T-helper 1 cell treated with Interleukin-12 subunit alpha and Interleukin-12 subunit beta and Interleukin-4 antibody, amounts not matched to agents 30 μg/mL and 1 μg/mL, for 36 hours (primary cell): ENCODE results near the gene ASIC2.

ENCODE experiments used
- H3K27ac Mint-ChIP-seq: one replicate; pipeline ENCODE4 v1.8.0; 2021; ENCODE audit warnings: mild to moderate bottlenecking, mixed read lengths
- H3K27me3 Mint-ChIP-seq: one replicate; pipeline ENCODE4 v1.8.0; 2021; ENCODE audit warnings: low read depth, mixed read lengths
- H3K36me3 Mint-ChIP-seq: one replicate; pipeline ENCODE4 v1.8.0; 2021; ENCODE audit warnings: low read depth, mixed read lengths
- H3K4me1 Mint-ChIP-seq: one replicate; pipeline ENCODE4 v1.8.0; 2021; ENCODE audit warnings: low read depth, mixed read lengths
- H3K4me3 Mint-ChIP-seq: one replicate; pipeline ENCODE4 v1.8.0; 2021; ENCODE audit warnings: mild to moderate bottlenecking, moderate library complexity, mixed read lengths
- H3K9me3 Mint-ChIP-seq: one replicate; pipeline ENCODE4 v1.8.0; 2021; ENCODE audit warnings: mixed read lengths

The ASIC2 gene

DNA sequence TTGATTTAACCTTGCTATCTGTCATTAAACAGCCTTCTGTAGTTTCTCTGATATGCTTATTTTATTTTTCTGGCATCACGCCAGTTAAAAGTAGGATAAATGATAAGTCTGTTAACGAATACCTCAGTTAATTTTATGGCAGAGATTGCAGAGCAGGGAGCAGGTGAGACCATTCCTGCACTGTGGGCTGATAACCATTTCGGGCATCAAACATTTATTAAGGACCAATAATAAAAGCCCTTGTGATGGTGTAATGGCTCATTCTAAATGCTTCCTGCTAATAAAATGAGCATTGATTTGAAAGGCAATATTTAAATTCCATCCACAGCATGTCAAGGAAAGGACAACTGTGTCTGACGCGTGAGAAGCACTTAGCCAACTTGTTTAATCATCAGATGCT lies 94.1 kb downstream of the ASIC2 start:
- Mint-ChIP-seq H3K27ac (no peak overlapping the region), H3K4me3 (no peak overlapping the region), H3K27me3 (no peaks in the 10 kb centered on the region), H3K9me3 (no peaks in the 10 kb centered on the region), H3K36me3 (no peaks in the 10 kb centered on the region), H3K4me1 (no peaks in the 10 kb centered on the region)

DNA sequence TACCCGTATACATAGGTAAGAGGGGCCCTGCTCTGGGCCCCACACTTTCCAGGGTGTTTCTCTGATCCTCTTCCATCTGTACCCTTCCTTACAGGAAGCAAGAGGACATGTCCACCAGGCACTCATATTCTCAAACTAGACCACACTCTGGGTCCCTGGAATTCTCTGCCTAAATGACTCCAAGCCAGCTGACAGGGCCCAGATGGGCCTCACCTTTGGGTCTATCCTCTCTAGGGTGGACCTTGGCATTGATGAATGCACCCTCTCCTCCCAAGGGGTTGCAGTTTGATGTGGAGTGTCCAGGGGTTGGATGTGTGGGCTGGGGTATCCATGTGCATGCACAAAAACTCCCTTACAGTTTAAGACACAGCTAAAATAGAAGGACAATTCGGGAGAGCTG lies 95.8 kb downstream of the ASIC2 start:
- H3K9me3 Mint-ChIP-seq, result no peaks in the 10 kb centered on the region
- no peaks in the 10 kb centered on the region for H3K4me1 Mint-ChIP-seq
- H3K27ac Mint-ChIP-seq, result no peak overlapping the region
- no peaks in the 10 kb centered on the region for H3K27me3 Mint-ChIP-seq
- H3K36me3 Mint-ChIP-seq, result no peaks in the 10 kb centered on the region
- no peak overlapping the region for H3K4me3 Mint-ChIP-seq

- Mint-ChIP-seq H3K27me3 (no peaks in the 10 kb centered on the region), H3K4me1 (no peaks in the 10 kb centered on the region), H3K4me3 (no peak overlapping the region), H3K27ac (no peak overlapping the region), H3K9me3 (no peaks in the 10 kb centered on the region), H3K36me3 (no peaks in the 10 kb centered on the region)
Measured at GRCh38 chr17:33196883-33197282, 96.2 kb downstream of the ASIC2 start.

DNA sequence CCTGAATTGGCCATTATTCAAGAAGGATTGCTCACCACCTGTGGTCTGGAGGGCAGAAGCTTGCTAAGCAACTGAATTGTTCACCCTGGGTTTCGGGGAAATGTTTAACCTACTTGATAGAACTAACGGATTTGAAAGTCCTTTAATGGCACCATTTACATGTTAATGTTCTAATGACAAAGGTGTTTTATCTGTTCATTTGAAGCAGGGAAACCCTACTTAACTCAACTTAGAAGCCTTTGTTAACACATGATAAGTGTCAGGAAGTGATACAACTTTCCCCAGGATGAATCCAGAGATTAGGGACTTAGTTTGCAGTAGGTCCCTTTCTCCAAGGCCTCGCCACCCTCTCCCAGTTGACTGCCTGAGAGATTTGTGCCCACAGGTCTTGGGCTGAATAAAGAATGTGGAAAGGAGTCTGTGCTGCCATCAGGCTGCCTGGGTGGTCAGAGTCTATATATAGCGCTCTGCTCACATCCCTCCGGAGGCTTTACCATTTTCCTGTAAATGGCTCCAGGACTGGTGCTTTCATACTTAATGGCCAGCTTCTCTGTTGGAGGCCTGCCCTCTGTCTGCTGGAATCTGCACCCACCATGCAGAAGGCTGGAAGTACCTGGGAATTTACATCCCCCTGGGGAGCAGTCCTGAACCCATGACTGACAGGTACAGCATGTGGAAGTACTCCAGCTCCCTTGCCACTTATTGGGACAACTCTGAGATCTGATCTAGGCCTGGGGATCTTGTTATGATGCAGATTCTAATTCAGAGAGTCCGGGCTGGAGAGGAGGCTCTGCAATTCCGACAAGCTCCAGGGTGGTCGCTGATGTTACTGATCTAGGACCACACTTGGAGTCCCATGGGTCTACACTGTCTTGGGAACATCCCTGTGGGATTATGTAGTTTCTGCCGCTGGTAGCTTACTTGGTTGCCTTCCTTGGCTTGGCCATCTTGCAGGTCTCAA lies 99.9 kb downstream of the ASIC2 start:
- peaks cover 7% of the 10 kb centered on the region for H3K27me3 Mint-ChIP-seq
- H3K27ac Mint-ChIP-seq, result no peak overlapping the region
- no peak overlapping the region for H3K4me3 Mint-ChIP-seq
- no peaks in the 10 kb centered on the region for H3K36me3 Mint-ChIP-seq
- H3K9me3 Mint-ChIP-seq, result no peaks in the 10 kb centered on the region
- no peaks in the 10 kb centered on the region for H3K4me1 Mint-ChIP-seq

DNA sequence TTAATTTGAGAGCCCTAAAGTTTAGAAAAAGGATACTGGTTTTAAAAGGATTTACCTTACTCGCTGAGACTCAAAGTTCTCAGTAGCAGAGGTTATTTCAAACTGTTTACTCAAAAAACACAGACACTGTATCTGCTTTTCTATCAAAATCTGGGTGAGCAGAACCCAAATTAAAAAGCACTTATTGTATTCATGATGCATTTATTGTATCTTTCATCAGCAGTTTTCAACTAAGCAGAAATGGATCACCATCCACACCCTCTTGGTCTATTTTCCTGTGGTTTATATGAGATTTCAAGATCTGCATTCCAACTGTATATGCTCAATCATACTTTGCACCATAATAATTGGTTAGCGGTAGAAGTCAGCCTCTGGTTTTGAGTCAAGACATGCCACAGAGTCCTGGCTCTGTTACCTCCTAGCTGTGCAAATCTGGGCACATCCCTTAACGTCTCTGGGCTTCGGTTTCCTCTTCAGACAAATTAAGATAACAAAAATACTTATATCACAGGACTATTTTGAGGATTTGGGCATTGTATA lies 109.5 kb downstream of the ASIC2 start:
- no peak overlapping the region for H3K4me3 Mint-ChIP-seq
- H3K4me1 Mint-ChIP-seq, result no peaks in the 10 kb centered on the region
- no peak overlapping the region for H3K27ac Mint-ChIP-seq
- peaks cover 17% of the 10 kb centered on the region for H3K27me3 Mint-ChIP-seq
- H3K9me3 Mint-ChIP-seq, result no peaks in the 10 kb centered on the region
- no peaks in the 10 kb centered on the region for H3K36me3 Mint-ChIP-seq

DNA sequence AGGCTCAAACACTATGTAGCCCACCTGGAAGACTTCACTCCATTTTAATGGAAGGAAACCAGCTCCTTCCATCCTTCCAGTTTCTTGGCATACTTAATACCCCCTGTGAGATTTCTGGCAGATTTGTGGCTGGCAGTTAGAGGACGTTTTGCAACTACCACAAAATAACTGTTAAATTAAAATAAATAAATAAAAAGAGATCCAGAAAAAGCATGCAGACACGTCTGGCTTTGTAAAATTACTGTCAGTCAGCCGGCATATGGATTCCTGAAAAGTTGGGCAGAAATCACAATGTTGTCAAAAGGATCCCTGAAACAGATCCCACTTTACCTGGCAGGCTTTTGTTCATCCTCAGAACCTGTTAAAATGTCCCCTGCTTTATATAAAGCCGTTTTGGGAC lies 113.9 kb downstream of the ASIC2 start:
- Mint-ChIP-seq H3K4me1 (no peaks in the 10 kb centered on the region), H3K9me3 (no peaks in the 10 kb centered on the region), H3K27ac (no peak overlapping the region), H3K27me3 (peaks cover 12% of the 10 kb centered on the region), H3K36me3 (no peaks in the 10 kb centered on the region), H3K4me3 (no peak overlapping the region)

GRCh38 chr17:33178681-33179080 lies 114.4 kb downstream of the ASIC2 start:
- Mint-ChIP-seq H3K4me1 (no peaks in the 10 kb centered on the region), H3K9me3 (no peaks in the 10 kb centered on the region), H3K4me3 (no peak overlapping the region), H3K27me3 (peaks cover 11% of the 10 kb centered on the region), H3K36me3 (no peaks in the 10 kb centered on the region), H3K27ac (no peak overlapping the region)

DNA sequence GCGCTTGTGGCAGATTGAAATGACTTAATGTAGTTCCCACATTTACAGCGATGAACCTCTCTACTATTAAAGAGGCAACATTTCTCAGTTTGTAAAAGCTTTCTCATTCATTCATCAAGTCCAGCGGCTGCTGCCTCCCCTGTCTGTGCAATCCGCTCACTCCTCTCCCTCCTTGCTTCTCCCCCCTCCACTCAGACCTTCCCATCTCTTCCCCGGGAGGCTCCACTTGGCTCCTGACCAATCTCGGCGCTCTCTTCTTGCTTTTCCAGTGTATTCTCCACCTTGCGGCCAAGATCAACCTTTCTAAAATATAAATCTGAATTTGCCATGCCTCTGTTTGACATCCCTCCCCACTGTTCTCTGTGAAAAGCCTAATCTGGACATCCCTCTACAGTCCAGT lies 117.5 kb downstream of the ASIC2 start:
- Mint-ChIP-seq H3K9me3 (no peaks in the 10 kb centered on the region), H3K27me3 (peaks cover 4% of the 10 kb centered on the region), H3K4me1 (no peaks in the 10 kb centered on the region), H3K36me3 (no peaks in the 10 kb centered on the region), H3K27ac (no peak overlapping the region), H3K4me3 (no peak overlapping the region)

GRCh38 chr17:33171931-33172330 lies 121.2 kb downstream of the ASIC2 start:
- Mint-ChIP-seq H3K27me3 (peaks cover 4% of the 10 kb centered on the region), H3K27ac (no peak overlapping the region), H3K4me1 (no peaks in the 10 kb centered on the region), H3K9me3 (no peaks in the 10 kb centered on the region), H3K36me3 (no peaks in the 10 kb centered on the region), H3K4me3 (no peak overlapping the region)

DNA sequence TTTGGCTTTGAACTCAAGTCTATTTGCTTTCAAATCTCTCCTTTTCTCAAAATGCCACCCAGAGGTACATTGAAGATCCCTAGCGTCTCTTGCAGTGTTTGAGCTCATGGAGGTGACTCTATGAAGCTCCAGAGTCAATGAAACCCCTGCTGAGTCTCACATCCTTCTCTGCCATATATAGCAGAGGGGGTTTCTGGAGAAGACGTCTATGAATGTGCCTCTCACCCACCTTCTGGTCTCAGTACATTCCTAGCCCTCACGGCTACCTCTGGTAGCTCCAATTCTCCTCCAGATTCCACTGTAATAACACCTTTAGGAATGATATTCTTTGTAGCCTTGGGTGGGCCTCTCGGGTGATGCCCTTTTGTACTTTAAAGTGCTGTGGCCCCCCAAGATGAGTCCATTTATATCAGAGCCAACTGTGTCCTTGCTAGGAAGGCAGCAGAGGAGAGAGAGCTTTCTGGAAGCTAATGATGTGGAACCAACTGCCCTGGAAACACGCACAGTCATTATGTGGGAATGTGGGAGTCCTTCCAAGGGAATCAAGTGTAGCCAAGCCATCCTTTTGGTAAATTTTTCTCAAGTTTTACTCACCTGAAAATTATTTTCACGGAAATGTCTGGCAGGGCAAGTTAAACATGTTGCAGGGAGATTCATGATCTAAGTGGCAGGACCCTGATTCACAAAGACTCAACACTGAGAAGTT lies 123.4 kb downstream of the ASIC2 start:
- H3K36me3 Mint-ChIP-seq, result no peaks in the 10 kb centered on the region
- no peak overlapping the region for H3K27ac Mint-ChIP-seq
- H3K4me3 Mint-ChIP-seq, result no peak overlapping the region
- no peaks in the 10 kb centered on the region for H3K4me1 Mint-ChIP-seq
- H3K9me3 Mint-ChIP-seq, result no peaks in the 10 kb centered on the region
- H3K27me3 Mint-ChIP-seq, result no peaks in the 10 kb centered on the region

- no peaks in the 10 kb centered on the region for H3K9me3 Mint-ChIP-seq
- no peak overlapping the region for H3K27ac Mint-ChIP-seq
- no peaks in the 10 kb centered on the region for H3K4me1 Mint-ChIP-seq
- H3K4me3 Mint-ChIP-seq, result no peak overlapping the region
- no peaks in the 10 kb centered on the region for H3K27me3 Mint-ChIP-seq
- H3K36me3 Mint-ChIP-seq, result no peaks in the 10 kb centered on the region
Measured at GRCh38 chr17:33167736-33168135, 125.4 kb downstream of the ASIC2 start.

GRCh38 chr17:33166472-33166871 lies 126.6 kb downstream of the ASIC2 start:
- Mint-ChIP-seq H3K36me3 (no peaks in the 10 kb centered on the region), H3K9me3 (no peaks in the 10 kb centered on the region), H3K4me3 (no peak overlapping the region), H3K27me3 (no peaks in the 10 kb centered on the region), H3K4me1 (no peaks in the 10 kb centered on the region), H3K27ac (no peak overlapping the region)

DNA sequence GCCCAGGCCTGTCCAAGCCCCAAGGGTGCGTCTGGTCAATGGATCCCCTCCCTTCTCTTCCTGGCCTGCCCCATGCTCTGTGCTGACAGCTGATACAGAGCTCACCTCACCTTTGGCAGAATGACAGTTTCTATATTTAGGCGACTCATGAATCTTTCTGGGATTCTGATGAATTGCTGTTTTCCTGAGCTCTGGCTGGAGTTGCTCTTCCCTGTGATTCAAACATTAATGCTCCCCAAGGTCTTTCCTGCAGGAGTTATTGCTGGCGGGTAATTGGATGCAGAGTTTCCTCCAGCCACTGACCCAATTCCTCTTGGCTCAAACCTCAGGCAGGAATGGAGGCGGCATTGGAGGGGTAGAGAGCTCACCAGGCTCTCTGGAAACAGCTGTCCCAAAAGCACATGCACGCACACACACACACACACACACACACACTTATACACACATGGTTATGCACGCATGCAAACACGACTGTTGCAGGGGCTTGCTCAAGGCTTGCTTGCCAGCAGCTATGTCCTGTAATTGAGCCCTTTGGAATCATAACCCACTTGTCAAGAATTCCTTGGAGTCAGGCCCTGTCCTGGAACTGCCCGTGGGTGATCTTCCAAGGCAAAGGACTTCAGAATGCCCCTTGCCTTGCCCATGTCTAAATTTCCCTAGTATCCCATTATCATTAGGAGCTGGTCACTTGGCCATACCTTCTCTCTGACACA lies 128.8 kb downstream of the ASIC2 start:
- no peak overlapping the region for H3K27ac Mint-ChIP-seq
- no peaks in the 10 kb centered on the region for H3K9me3 Mint-ChIP-seq
- H3K36me3 Mint-ChIP-seq, result no peaks in the 10 kb centered on the region
- H3K4me1 Mint-ChIP-seq, result no peaks in the 10 kb centered on the region
- no peak overlapping the region for H3K4me3 Mint-ChIP-seq
- no peaks in the 10 kb centered on the region for H3K27me3 Mint-ChIP-seq

DNA sequence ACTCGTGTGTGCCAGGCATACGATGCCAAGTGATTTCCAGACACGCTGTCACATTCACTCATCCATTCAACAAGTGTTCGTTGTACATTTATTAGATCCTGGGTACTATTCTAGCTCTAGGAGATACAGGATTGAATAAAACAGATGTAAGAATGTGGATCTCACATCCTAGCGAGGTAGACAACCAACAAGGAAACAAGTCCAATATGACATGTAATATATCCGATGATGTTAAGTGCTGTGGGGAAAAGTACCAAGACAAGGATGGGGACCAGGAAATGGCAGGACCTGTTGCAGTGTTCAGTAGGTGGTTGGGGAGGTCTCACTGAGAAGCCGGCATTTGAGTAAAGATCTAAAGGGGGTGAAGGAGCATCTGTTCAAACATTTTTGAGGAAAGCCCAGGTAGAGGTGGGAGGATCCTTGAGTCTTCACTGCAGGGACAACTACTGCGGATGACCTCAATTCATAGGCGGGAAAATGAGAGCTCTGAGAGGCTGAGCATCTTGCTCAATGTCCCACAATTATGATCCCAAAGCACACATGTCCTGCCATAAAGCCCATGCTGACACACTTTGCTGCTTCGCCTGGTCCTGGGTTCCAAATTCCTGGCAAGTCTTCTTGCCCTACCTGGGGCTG lies 129.4 kb downstream of the ASIC2 start:
- Mint-ChIP-seq H3K4me1 (no peaks in the 10 kb centered on the region), H3K36me3 (no peaks in the 10 kb centered on the region), H3K4me3 (no peak overlapping the region), H3K9me3 (no peaks in the 10 kb centered on the region), H3K27me3 (no peaks in the 10 kb centered on the region), H3K27ac (no peak overlapping the region)
